ENCODE data around the gene PARD6B.

The PARD6B gene

GRCh38 chr20:50806126-50806768 lies 74.9 kb downstream of the PARD6B start:
- CTCF ChIA-PET = interaction anchor here (1.1 to 1.6 kb wide), 5 partner anchors 10 to 129 kb away, joined by 3 to 10 read pairs (median 3); partner anchors contain the start of gene BCAS4
- DNase-seq (ENCODE audit: extremely low spot score) = peak; percentile 4
- POLR2A ChIA-PET = no interaction called here
- TF ChIP-seq, protein P1, sequence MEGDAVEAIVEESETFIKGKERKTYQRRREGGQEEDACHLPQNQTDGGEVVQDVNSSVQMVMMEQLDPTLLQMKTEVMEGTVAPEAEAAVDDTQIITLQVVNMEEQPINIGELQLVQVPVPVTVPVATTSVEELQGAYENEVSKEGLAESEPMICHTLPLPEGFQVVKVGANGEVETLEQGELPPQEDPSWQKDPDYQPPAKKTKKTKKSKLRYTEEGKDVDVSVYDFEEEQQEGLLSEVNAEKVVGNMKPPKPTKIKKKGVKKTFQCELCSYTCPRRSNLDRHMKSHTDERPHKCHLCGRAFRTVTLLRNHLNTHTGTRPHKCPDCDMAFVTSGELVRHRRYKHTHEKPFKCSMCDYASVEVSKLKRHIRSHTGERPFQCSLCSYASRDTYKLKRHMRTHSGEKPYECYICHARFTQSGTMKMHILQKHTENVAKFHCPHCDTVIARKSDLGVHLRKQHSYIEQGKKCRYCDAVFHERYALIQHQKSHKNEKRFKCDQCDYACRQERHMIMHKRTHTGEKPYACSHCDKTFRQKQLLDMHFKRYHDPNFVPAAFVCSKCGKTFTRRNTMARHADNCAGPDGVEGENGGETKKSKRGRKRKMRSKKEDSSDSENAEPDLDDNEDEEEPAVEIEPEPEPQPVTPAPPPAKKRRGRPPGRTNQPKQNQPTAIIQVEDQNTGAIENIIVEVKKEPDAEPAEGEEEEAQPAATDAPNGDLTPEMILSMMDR (IDR thresholded peaks at IDR 0.05; ENCODE audit: control extremely low read depth, extremely low read depth, low read depth, missing control alignments) = no peak
